ENCODE measurements around the gene TM9SF2. TPM values are rescaled to one million over a fixed set of nuclear protein-coding genes. Genes with fewer than 3 reads are reported as not detected.

Gene TM9SF2
- total RNA-seq, 1 donor from 2014 or later = 128 TPM

DNA sequence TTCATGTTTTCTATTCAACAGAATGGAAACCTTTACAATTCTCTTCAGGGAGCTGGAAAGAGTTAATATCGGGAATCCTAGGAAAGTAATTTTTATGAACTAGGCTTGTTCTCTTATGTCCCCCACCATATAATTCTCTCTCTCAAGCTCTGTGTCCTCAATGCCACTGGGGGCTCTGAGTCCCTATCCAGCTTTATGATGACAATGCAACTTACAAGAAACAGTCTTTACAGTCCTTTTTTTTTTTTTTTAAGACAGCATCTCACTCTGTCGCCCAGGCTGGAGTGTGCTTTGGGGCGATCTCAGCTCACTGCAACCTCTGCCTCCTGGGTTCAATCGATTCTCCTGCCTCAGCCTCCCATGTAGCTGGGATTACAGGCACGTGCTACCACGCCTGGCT, 31.2 kb upstream of the TM9SF2 start:
- Mint-ChIP-seq H3K27me3 (ENCODE audit: unreplicated experiment) (peaks cover 3% of the 10 kb centered on the region), H3K4me3 (ENCODE audit: unreplicated experiment) (no peak overlapping the region), H3K9me3 (ENCODE audit: unreplicated experiment) (no peaks in the 10 kb centered on the region), H3K36me3 (ENCODE audit: low read depth, unreplicated experiment) (peaks cover 5% of the 10 kb centered on the region), H3K4me1 (ENCODE audit: unreplicated experiment) (peaks cover 2% of the 10 kb centered on the region), H3K27ac (ENCODE audit: unreplicated experiment) (no peak overlapping the region)
- no peak for DNase-seq (ENCODE audit: low spot score)
- TF ChIP-seq, protein P1, sequence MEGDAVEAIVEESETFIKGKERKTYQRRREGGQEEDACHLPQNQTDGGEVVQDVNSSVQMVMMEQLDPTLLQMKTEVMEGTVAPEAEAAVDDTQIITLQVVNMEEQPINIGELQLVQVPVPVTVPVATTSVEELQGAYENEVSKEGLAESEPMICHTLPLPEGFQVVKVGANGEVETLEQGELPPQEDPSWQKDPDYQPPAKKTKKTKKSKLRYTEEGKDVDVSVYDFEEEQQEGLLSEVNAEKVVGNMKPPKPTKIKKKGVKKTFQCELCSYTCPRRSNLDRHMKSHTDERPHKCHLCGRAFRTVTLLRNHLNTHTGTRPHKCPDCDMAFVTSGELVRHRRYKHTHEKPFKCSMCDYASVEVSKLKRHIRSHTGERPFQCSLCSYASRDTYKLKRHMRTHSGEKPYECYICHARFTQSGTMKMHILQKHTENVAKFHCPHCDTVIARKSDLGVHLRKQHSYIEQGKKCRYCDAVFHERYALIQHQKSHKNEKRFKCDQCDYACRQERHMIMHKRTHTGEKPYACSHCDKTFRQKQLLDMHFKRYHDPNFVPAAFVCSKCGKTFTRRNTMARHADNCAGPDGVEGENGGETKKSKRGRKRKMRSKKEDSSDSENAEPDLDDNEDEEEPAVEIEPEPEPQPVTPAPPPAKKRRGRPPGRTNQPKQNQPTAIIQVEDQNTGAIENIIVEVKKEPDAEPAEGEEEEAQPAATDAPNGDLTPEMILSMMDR (IDR thresholded peaks at IDR 0.05; ENCODE audit: unreplicated experiment) = no peak

DNA sequence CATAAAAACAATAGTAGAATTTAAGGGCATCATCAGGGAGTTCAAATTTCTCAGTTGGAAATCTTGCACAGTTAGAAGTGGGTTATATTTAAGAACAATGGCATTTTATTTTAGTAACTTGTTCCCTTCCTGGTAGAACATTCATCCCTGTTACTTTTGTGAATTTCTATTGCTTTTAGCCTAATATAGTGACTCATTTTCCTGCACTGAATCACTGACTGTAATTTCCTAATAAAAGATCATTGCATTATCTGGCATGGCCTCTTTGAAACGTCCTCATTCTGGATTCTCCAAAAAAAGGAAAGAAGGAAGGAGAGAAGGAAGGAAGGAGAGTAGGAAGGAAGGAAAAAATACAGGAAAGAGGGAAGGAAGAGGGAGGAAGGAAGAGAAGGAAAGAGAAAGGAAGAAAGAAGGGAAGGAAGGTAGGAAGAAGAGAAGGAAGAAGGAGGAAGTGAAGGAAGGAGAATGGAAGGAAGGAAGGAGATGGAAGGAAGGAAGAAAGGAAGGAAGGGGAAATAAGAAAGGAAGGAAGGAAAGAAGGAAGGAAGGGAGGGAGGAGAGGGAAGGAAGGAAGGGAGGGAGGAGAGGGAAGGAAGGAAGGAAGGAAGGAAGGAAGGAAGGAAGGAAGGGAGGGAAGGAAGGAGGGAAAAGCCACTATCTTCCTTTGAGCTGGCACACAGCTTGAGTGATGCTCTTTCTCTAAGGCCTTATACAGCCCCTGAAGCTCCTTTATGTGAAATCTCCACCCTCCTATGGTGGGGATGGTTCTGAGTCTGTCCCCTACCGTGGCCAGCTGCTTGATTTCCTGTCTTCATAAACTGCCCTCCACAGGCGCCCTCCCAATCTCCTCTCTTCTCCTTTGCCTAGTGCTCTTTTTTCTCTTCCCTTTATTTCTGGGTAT, 29.8 kb upstream of the TM9SF2 start:
- no peaks in the 10 kb centered on the region for H3K9me3 Mint-ChIP-seq (ENCODE audit: unreplicated experiment)
- no peak for DNase-seq (ENCODE audit: low spot score)
- H3K27me3 Mint-ChIP-seq (ENCODE audit: unreplicated experiment) = peaks cover 2% of the 10 kb centered on the region
- H3K27ac Mint-ChIP-seq (ENCODE audit: unreplicated experiment) = no peak overlapping the region
- no peak overlapping the region for H3K4me3 Mint-ChIP-seq (ENCODE audit: unreplicated experiment)
- peaks cover 5% of the 10 kb centered on the region for H3K36me3 Mint-ChIP-seq (ENCODE audit: low read depth, unreplicated experiment)
- TF ChIP-seq, protein P1 (IDR thresholded peaks at IDR 0.05; ENCODE audit: unreplicated experiment) = no peak
- H3K4me1 Mint-ChIP-seq (ENCODE audit: unreplicated experiment) = peaks cover 4% of the 10 kb centered on the region

DNA sequence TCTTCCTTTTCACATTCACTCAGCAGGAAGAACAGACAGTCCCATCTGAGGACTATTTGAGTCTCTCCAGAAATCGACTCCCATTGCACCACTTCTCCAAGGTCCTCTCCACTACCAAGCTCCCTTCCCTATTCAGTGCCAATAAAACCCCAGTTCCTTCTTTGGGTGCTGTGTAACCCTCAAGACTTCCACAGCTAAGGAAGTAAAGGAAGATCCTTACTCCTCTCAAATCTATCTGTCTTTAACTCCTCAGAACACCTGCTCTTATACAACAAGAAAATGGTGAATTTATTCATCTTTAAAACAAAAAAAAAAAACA, 29.2 kb upstream of the TM9SF2 start:
- Mint-ChIP-seq H3K27me3 (ENCODE audit: unreplicated experiment) (peaks cover 2% of the 10 kb centered on the region), H3K4me1 (ENCODE audit: unreplicated experiment) (peaks cover 8% of the 10 kb centered on the region), H3K4me3 (ENCODE audit: unreplicated experiment) (no peak overlapping the region), H3K9me3 (ENCODE audit: unreplicated experiment) (no peaks in the 10 kb centered on the region), H3K36me3 (ENCODE audit: low read depth, unreplicated experiment) (peaks cover 5% of the 10 kb centered on the region), H3K27ac (ENCODE audit: unreplicated experiment) (no peak overlapping the region)
- no peak for DNase-seq (ENCODE audit: low spot score)
- TF ChIP-seq, protein P1 (IDR thresholded peaks at IDR 0.05; ENCODE audit: unreplicated experiment) = no peak

- Mint-ChIP-seq H3K9me3 (ENCODE audit: unreplicated experiment) (no peaks in the 10 kb centered on the region), H3K36me3 (ENCODE audit: low read depth, unreplicated experiment) (peaks cover 5% of the 10 kb centered on the region), H3K4me1 (ENCODE audit: unreplicated experiment) (peaks cover 12% of the 10 kb centered on the region), H3K27me3 (ENCODE audit: unreplicated experiment) (peaks cover 2% of the 10 kb centered on the region), H3K4me3 (ENCODE audit: unreplicated experiment) (no peak overlapping the region), H3K27ac (ENCODE audit: unreplicated experiment) (no peak overlapping the region)
- TF ChIP-seq, protein P1 (IDR thresholded peaks at IDR 0.05; ENCODE audit: unreplicated experiment) = no peak
- no peak for DNase-seq (ENCODE audit: low spot score)
Measured at GRCh38 chr13:99473515-99473914, 27.8 kb upstream of the TM9SF2 start.

- Mint-ChIP-seq H3K4me1 (ENCODE audit: unreplicated experiment) (peaks cover 10% of the 10 kb centered on the region), H3K27me3 (ENCODE audit: unreplicated experiment) (no peaks in the 10 kb centered on the region), H3K36me3 (ENCODE audit: low read depth, unreplicated experiment) (no peaks in the 10 kb centered on the region), H3K27ac (ENCODE audit: unreplicated experiment) (peak overlapping the region; percentile 86), H3K9me3 (ENCODE audit: unreplicated experiment) (no peaks in the 10 kb centered on the region), H3K4me3 (ENCODE audit: unreplicated experiment) (no peak overlapping the region)
- TF ChIP-seq, protein P1 (IDR thresholded peaks at IDR 0.05; ENCODE audit: unreplicated experiment) = no peak
- DNase-seq (ENCODE audit: low spot score) = no peak
Measured at GRCh38 chr13:99476648-99477047, 24.6 kb upstream of the TM9SF2 start.

Data from endothelial cell (in vitro differentiated cells).